Measurements from ENCODE around the gene KLK10. TPM values are rescaled to one million over a fixed set of nuclear protein-coding genes. Genes with fewer than 3 reads are reported as not detected.
A peak's percentile ranks its signal among the peaks of the same experiment; 100 is the strongest.

The KLK10 gene
- polyA plus RNA-seq, 1 donor (not counting 4 experiments of a cell fraction or from before 2014, with no cell fraction given) = 56.3 TPM

GRCh38 chr19:50969413-50969760 lies 50.1 kb downstream of the KLK10 start, which contains the start of gene KLK6:
Gene KLK6, minus strand, starts transcription at chr19:50969591. Its CDS starts 1,487 bp downstream, at chr19:50968104.
- dilution Hi-C loops (cut with MboI; ENCODE audit: extremely low pct_ligation_motif_present, low sequenced_read_pairs) = no loop called here
- Histone ChIP-seq H3K27me3 (ENCODE audit: control insufficient read depth, extremely low read depth, insufficient read depth, low read length) (no peaks in the 10 kb centered on the region), H3K9me3 (ENCODE audit: control insufficient read depth, low read depth, low read length) (no peaks in the 10 kb centered on the region), H3K9ac (ENCODE audit: control insufficient read depth, extremely low read depth, insufficient read depth, low read length) (peak within 1 kb of the TSS; percentile 33), H3K4me2 (ENCODE audit: control insufficient read depth, extremely low read depth, insufficient read depth, low read depth, low read length) (peak within 1 kb of the TSS; percentile 67), H3K9me1 (ENCODE audit: control insufficient read depth, extremely low read depth, insufficient read depth, low read length) (no peaks in the 10 kb centered on the region), H3K4me1 (ENCODE audit: control insufficient read depth, extremely low read depth, insufficient read depth, low read length) (peaks cover 15% of the 10 kb centered on the region), H3K27ac (ENCODE audit: control insufficient read depth, insufficient read depth, low read length) (no peak within 1 kb of the TSS), H3K36me3 (ENCODE audit: control insufficient read depth in 2 of 2, extremely low read depth in 1 of 2, insufficient read depth in 2 of 2, low read length in 2 of 2) (no peaks in the 10 kb centered on the region), H4K20me1 (ENCODE audit: control insufficient read depth, extremely low read depth, insufficient read depth, low read length) (no peaks in the 10 kb centered on the region), H2AFZ (ENCODE audit: control insufficient read depth, low read length) (peak within 1 kb of the TSS; percentile 66), H3K79me2 (ENCODE audit: control insufficient read depth, insufficient read depth, low read length) (no peaks in the 10 kb centered on the region), H3K4me3 (ENCODE audit: control insufficient read depth in 2 of 3, extremely low read depth in 1 of 3, insufficient read depth in 2 of 3, low read depth in 1 of 3, low read length in 3 of 3) (peak within 1 kb of the TSS in 1 of 3 experiments; percentile 43)
- TF ChIP-seq CTCF (optimal IDR thresholded peaks at IDR 0.05 in 1 of 3, IDR thresholded peaks at IDR 0.05 in 1 of 3, conservative IDR thresholded peaks at IDR 0.05 in 1 of 3; ENCODE audit: extremely low read depth in 1 of 3, insufficient read depth in 2 of 3, low read length in 3 of 3) (no peak), EZH2 (IDR thresholded peaks at IDR 0.05; ENCODE audit: low read length) (no peak)
- DNase-seq (ENCODE audit: low read depth, low spot score) (peak; percentile 93), FAIRE-seq (peak; percentile 77)

GRCh38 chr19:50968716-50969412 lies 50.6 kb downstream of the KLK10 start:
- H3K36me3 ChIP-seq (ENCODE audit: control insufficient read depth in 2 of 2, extremely low read depth in 1 of 2, insufficient read depth in 2 of 2, low read length in 2 of 2) = no peaks in the 10 kb centered on the region
- DNase-seq (ENCODE audit: low read depth, low spot score) (no peak), FAIRE-seq (no peak)
- TF ChIP-seq CTCF (optimal IDR thresholded peaks at IDR 0.05 in 1 of 3, IDR thresholded peaks at IDR 0.05 in 1 of 3, conservative IDR thresholded peaks at IDR 0.05 in 1 of 3; ENCODE audit: extremely low read depth in 1 of 3, insufficient read depth in 2 of 3, low read length in 3 of 3) (no peak), EZH2 (IDR thresholded peaks at IDR 0.05; ENCODE audit: low read length) (no peak)
- H3K4me3 ChIP-seq (ENCODE audit: control insufficient read depth in 2 of 3, extremely low read depth in 1 of 3, insufficient read depth in 2 of 3, low read depth in 1 of 3, low read length in 3 of 3) = no peak overlapping the region
- no peaks in the 10 kb centered on the region for H4K20me1 ChIP-seq (ENCODE audit: control insufficient read depth, extremely low read depth, insufficient read depth, low read length)
- no peaks in the 10 kb centered on the region for H3K79me2 ChIP-seq (ENCODE audit: control insufficient read depth, insufficient read depth, low read length)
- H3K9ac ChIP-seq (ENCODE audit: control insufficient read depth, extremely low read depth, insufficient read depth, low read length) = no peak overlapping the region
- no peak overlapping the region for H2AFZ ChIP-seq (ENCODE audit: control insufficient read depth, low read length)
- H3K27me3 ChIP-seq (ENCODE audit: control insufficient read depth, extremely low read depth, insufficient read depth, low read length) = no peaks in the 10 kb centered on the region
- peaks cover 15% of the 10 kb centered on the region for H3K4me1 ChIP-seq (ENCODE audit: control insufficient read depth, extremely low read depth, insufficient read depth, low read length)
- no peaks in the 10 kb centered on the region for H3K9me1 ChIP-seq (ENCODE audit: control insufficient read depth, extremely low read depth, insufficient read depth, low read length)
- H3K9me3 ChIP-seq (ENCODE audit: control insufficient read depth, low read depth, low read length) = no peaks in the 10 kb centered on the region
- dilution Hi-C loops (cut with MboI; ENCODE audit: extremely low pct_ligation_motif_present, low sequenced_read_pairs) = no loop called here
- no peak overlapping the region for H3K27ac ChIP-seq (ENCODE audit: control insufficient read depth, insufficient read depth, low read length)
- H3K4me2 ChIP-seq (ENCODE audit: control insufficient read depth, extremely low read depth, insufficient read depth, low read depth, low read length) = no peak overlapping the region
